HG02885 (cell line): ENCODE measurements around the gene HHAT.

Experiments
- ATAC-seq: cut with Tn5 transposase; IDR thresholded peaks from one replicate; pipeline ENCODE4 v1.9.1; 2021; ENCODE audit warnings: mild to moderate bottlenecking; ENCODE audit not compliant: unreplicated experiment, poor library complexity

Gene HHAT

GRCh38 chr1:210434223-210434622 lies 105.5 kb downstream of the HHAT start:
- no peak for ATAC-seq

- ATAC-seq = no peak
Observed at GRCh38 chr1:210437111-210437510, 108.4 kb downstream of the HHAT start.

GRCh38 chr1:210437781-210438180 lies 109.1 kb downstream of the HHAT start:
- no peak for ATAC-seq

GRCh38 chr1:210438928-210439841 lies 110.5 kb downstream of the HHAT start:
- no peak for ATAC-seq

GRCh38 chr1:210440081-210440480 lies 111.4 kb downstream of the HHAT start:
- no peak for ATAC-seq

GRCh38 chr1:210441028-210441427 lies 112.3 kb downstream of the HHAT start:
- no peak for ATAC-seq

- no peak for ATAC-seq
Observed at GRCh38 chr1:210445485-210445884, 116.8 kb downstream of the HHAT start.

- ATAC-seq = no peak
Observed at GRCh38 chr1:210445931-210446330, 117.2 kb downstream of the HHAT start.

GRCh38 chr1:210446479-210446878 lies 117.8 kb downstream of the HHAT start:
- ATAC-seq = peak; percentile 76

- no peak for ATAC-seq
Observed at GRCh38 chr1:210447456-210448057, 118.9 kb downstream of the HHAT start.

GRCh38 chr1:210448297-210448892 lies 119.7 kb downstream of the HHAT start:
- ATAC-seq = peak; percentile 54

- no peak for ATAC-seq
Observed at GRCh38 chr1:210455840-210456603, 127.3 kb downstream of the HHAT start.

- no peak for ATAC-seq
Observed at GRCh38 chr1:210456731-210457255, 128.1 kb downstream of the HHAT start.

- no peak for ATAC-seq
Observed at GRCh38 chr1:210457568-210457967, 128.9 kb downstream of the HHAT start.

GRCh38 chr1:210464519-210465039 lies 135.9 kb downstream of the HHAT start:
- peak; percentile 59 for ATAC-seq

GRCh38 chr1:210465150-210465549 lies 136.4 kb downstream of the HHAT start:
- ATAC-seq = no peak

GRCh38 chr1:210467440-210468043 lies 138.8 kb downstream of the HHAT start:
- no peak for ATAC-seq

GRCh38 chr1:210469441-210469840 lies 140.7 kb downstream of the HHAT start:
- no peak for ATAC-seq

- ATAC-seq = no peak
Observed at GRCh38 chr1:210475321-210475720, 146.6 kb downstream of the HHAT start.

- ATAC-seq = no peak
Observed at GRCh38 chr1:210475806-210476205, 147.1 kb downstream of the HHAT start.
